Measurements from ENCODE around the gene TMSB4Y.

TMSB4Y gene

GRCh38 chrY:13703568-13703968 is at the start of gene TMSB4Y:
Gene TMSB4Y, plus strand, starts transcription at chrY:13703899.
- DNase-seq (ENCODE audit: low spot score) = no peak

- DNase-seq (ENCODE audit: low spot score) = no peak
Observed at GRCh38 chrY:13664162-13664561, 39.5 kb upstream of the TMSB4Y start.

GRCh38 chrY:13671122-13671521 is 32.6 kb upstream of the TMSB4Y start:
- no peak for DNase-seq (ENCODE audit: low spot score)

- DNase-seq (ENCODE audit: low spot score) = no peak
Observed at GRCh38 chrY:13702276-13702675, 1.4 kb upstream of the TMSB4Y start.

GRCh38 chrY:13704121-13704930 is 627 bp downstream of the TMSB4Y start:
- DNase-seq (ENCODE audit: low spot score) = no peak

- DNase-seq (ENCODE audit: low spot score) = no peak
Observed at GRCh38 chrY:13705197-13705596, 1.5 kb downstream of the TMSB4Y start.

GRCh38 chrY:13708038-13708437 is 4.3 kb downstream of the TMSB4Y start:
- DNase-seq (ENCODE audit: low spot score) = no peak

- DNase-seq (ENCODE audit: low spot score) = no peak
Observed at GRCh38 chrY:13718996-13719395, 15.3 kb downstream of the TMSB4Y start.

- no peak for DNase-seq (ENCODE audit: low spot score)
Observed at GRCh38 chrY:13729517-13729916, 25.8 kb downstream of the TMSB4Y start.

- DNase-seq (ENCODE audit: low spot score) = no peak
Observed at GRCh38 chrY:13738618-13739017, 34.9 kb downstream of the TMSB4Y start.

- DNase-seq (ENCODE audit: low spot score) = no peak
Observed at GRCh38 chrY:13751289-13752071, 47.8 kb downstream of the TMSB4Y start.

GRCh38 chrY:13754661-13755060 is 51.0 kb downstream of the TMSB4Y start:
- DNase-seq (ENCODE audit: low spot score) = no peak

Data from NAMALWA (cell line).